GDM1 (cell line): ENCODE data around the gene RMND1.
"Not testable (repeated sequence)": the region's sequence is repeated elsewhere in the genome, so short reads cannot be mapped to it uniquely, and the experiment has no call there.

Experiments used
- DNase-seq: peaks from one replicate; lab custom pipeline; 2025; lab: John Stamatoyannopoulos, UW

Gene RMND1

GRCh38 chr6:151451950-151452749 is at the start of gene RMND1:
RMND1 (minus strand) TSS chr6:151452126; CDS start chr6:151445811, 6,315 bp downstream.
- DNase-seq: peak; percentile 100

- DNase-seq: no peak
Measured at GRCh38 chr6:151499551-151499950, 47.6 kb upstream of the RMND1 start.

GRCh38 chr6:151498327-151498726 is 46.4 kb upstream of the RMND1 start:
- no peak for DNase-seq

GRCh38 chr6:151497905-151498304 is 46.0 kb upstream of the RMND1 start:
- DNase-seq: no peak

- no peak for DNase-seq
Measured at GRCh38 chr6:151495380-151495779, 43.5 kb upstream of the RMND1 start.

- no peak for DNase-seq
Measured at GRCh38 chr6:151494936-151495320, 43.0 kb upstream of the RMND1 start.

- no peak for DNase-seq
Measured at GRCh38 chr6:151494235-151494935, 42.5 kb upstream of the RMND1 start.

GRCh38 chr6:151493804-151494234 is 41.9 kb upstream of the RMND1 start, which contains the start of gene CCDC170:
CCDC170 (plus strand) TSS chr6:151494017; CDS start chr6:151494129, 112 bp downstream.
- no peak for DNase-seq

- no peak for DNase-seq
Measured at GRCh38 chr6:151493161-151493803, 41.4 kb upstream of the RMND1 start.

- DNase-seq: no peak
Measured at GRCh38 chr6:151490996-151491395, 39.1 kb upstream of the RMND1 start.

GRCh38 chr6:151488226-151488625 is 36.3 kb upstream of the RMND1 start:
- DNase-seq: no peak

- no peak for DNase-seq
Measured at GRCh38 chr6:151483994-151484393, 32.1 kb upstream of the RMND1 start.

- DNase-seq: no peak
Measured at GRCh38 chr6:151482290-151482689, 30.4 kb upstream of the RMND1 start.

- no peak for DNase-seq
Measured at GRCh38 chr6:151481786-151482185, 29.9 kb upstream of the RMND1 start.

GRCh38 chr6:151478670-151479069 is 26.7 kb upstream of the RMND1 start:
- no peak for DNase-seq

GRCh38 chr6:151477726-151478125 is 25.8 kb upstream of the RMND1 start:
- no peak for DNase-seq

- DNase-seq: no peak
Measured at GRCh38 chr6:151475653-151476523, 24.0 kb upstream of the RMND1 start.

GRCh38 chr6:151464702-151465101 is 12.8 kb upstream of the RMND1 start:
- no peak for DNase-seq

- no peak for DNase-seq
Measured at GRCh38 chr6:151461673-151462072, 9.7 kb upstream of the RMND1 start.

- DNase-seq: not testable (repeated sequence)
Measured at GRCh38 chr6:151455751-151456398, 3.9 kb upstream of the RMND1 start.

GRCh38 chr6:151452750-151453427 is 963 bp upstream of the RMND1 start:
- no peak for DNase-seq
